ENCODE data around the gene OOSP3.

OOSP3 gene

DNA sequence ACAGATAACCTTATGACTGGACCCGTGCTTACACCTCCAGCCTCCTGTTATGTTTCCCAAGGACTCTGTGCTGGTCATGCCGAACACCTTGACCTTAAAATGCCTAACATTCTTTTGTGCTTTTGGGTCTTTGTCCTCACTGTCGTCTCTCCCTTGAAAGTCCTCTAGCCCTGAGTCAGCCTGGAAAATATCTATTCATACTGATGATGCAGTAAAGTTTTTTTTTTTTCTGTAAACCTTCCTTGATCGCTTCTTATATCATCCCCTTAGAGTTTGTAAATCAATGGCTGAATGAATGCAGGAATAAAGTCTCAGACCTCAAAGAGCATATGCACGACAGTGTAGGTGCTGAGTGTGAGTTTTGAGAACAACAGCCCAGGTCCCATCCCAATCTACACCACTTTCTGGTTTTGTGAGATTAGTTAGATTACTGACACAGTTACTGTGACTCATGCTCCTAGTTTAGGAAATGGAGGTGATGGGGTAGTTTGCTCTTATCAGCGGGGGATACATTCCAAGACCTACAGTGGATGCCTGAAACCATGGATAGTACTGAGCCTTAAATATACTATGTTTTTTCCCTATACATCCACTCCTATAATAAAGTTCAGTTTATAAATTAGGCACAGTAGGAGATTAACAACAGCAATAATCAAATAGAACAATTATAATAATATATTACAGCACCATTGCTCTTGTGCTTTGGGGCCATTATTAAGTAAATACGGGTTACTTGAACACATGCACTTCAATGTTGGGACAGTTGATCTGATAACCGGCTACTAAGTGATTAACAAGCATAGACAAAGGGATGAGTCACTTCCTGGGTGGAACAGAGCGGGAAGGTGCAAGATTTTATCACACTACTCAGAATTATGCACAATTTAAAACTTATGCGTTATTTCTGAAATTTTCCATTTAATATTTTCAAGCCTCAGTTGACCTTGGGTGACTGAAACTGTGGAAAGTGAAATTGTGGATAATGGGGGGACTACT, 20.8 kb upstream of the OOSP3 start:
- TF ChIP-seq, protein P1, sequence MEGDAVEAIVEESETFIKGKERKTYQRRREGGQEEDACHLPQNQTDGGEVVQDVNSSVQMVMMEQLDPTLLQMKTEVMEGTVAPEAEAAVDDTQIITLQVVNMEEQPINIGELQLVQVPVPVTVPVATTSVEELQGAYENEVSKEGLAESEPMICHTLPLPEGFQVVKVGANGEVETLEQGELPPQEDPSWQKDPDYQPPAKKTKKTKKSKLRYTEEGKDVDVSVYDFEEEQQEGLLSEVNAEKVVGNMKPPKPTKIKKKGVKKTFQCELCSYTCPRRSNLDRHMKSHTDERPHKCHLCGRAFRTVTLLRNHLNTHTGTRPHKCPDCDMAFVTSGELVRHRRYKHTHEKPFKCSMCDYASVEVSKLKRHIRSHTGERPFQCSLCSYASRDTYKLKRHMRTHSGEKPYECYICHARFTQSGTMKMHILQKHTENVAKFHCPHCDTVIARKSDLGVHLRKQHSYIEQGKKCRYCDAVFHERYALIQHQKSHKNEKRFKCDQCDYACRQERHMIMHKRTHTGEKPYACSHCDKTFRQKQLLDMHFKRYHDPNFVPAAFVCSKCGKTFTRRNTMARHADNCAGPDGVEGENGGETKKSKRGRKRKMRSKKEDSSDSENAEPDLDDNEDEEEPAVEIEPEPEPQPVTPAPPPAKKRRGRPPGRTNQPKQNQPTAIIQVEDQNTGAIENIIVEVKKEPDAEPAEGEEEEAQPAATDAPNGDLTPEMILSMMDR (IDR thresholded peaks at IDR 0.05; ENCODE audit: low read depth, low read length), result no peak
- no peak overlapping the region for H3K4me3 ChIP-seq (ENCODE audit: low read depth, low read length)
- H3K4me1 ChIP-seq, result no peaks in the 10 kb centered on the region
- no peaks in the 10 kb centered on the region for H3K27me3 ChIP-seq
- H3K9me3 ChIP-seq, result no peaks in the 10 kb centered on the region
- DNase-seq, result no peak
- no peaks in the 10 kb centered on the region for H3K36me3 ChIP-seq

DNA sequence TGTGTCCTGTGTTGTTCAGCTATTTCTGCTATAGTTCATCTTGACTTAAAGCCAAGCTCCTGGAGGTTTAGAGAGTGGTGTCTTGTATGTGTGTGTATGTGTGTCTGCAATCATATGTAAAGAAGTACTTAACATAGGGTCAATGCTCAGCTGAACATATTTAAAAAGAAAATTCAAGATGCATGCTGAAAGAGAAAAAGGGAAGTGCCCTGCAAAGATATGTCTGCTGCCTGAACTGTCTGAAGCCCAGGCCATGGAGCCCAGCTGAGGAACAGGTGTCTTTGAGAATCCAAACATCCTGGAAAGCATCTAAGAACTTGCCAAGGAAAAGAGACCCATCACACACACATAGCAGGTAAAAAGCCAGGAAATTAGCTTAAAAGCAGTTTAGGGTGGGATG, 18.9 kb upstream of the OOSP3 start:
- Histone ChIP-seq H3K4me1 (no peaks in the 10 kb centered on the region), H3K27me3 (no peaks in the 10 kb centered on the region), H3K36me3 (no peaks in the 10 kb centered on the region), H3K9me3 (no peaks in the 10 kb centered on the region), H3K4me3 (ENCODE audit: low read depth, low read length) (no peak overlapping the region)
- no peak for DNase-seq
- TF ChIP-seq, protein P1 (IDR thresholded peaks at IDR 0.05; ENCODE audit: low read depth, low read length), result no peak

DNA sequence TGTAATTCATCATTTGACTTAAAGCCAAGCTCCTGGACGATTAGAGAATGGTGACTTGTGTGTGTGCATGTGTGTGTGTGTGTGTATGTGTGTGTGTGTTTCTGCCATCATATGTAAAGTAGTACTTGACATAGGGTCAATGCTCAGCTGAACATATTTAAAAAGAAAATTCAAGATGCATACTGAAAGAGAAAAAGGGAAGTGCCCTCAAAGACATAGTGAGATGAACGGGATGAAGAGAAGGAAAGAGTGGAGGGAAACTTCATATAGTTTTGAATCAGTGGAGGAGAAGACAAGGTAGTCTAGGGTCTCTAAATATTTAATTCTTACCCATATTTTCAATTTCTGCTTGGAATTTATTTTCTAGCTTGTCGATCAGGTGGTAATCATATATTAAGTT, 16.3 kb upstream of the OOSP3 start:
- no peaks in the 10 kb centered on the region for H3K9me3 ChIP-seq
- TF ChIP-seq, protein P1 (IDR thresholded peaks at IDR 0.05; ENCODE audit: low read depth, low read length), result no peak
- H3K27me3 ChIP-seq, result no peaks in the 10 kb centered on the region
- H3K36me3 ChIP-seq, result no peaks in the 10 kb centered on the region
- no peak for DNase-seq
- no peaks in the 10 kb centered on the region for H3K4me1 ChIP-seq
- H3K4me3 ChIP-seq (ENCODE audit: low read depth, low read length), result no peak overlapping the region

DNA sequence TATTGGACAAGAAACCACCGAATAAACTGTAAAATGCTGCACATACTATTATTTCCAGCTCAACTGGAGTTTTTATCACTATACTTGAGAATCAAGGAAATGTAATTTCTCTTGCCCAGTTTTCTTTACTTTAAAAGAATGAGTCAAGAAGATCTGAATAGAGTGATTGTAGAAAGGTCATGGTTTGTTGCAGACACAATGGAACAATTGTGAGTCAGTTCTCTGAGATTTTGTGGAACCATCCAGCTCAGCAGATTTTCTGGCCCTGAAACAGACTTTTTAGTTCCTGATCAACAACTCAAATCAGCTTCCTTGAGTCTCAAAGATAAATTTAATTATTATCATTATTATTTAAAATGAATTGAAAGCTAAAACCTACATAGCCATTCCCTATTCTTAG, 13.6 kb upstream of the OOSP3 start:
- Histone ChIP-seq H3K36me3 (no peaks in the 10 kb centered on the region), H3K27me3 (no peaks in the 10 kb centered on the region), H3K9me3 (no peaks in the 10 kb centered on the region), H3K4me3 (ENCODE audit: low read depth, low read length) (no peak overlapping the region), H3K4me1 (no peaks in the 10 kb centered on the region)
- TF ChIP-seq, protein P1 (IDR thresholded peaks at IDR 0.05; ENCODE audit: low read depth, low read length), result no peak
- DNase-seq, result no peak

DNA sequence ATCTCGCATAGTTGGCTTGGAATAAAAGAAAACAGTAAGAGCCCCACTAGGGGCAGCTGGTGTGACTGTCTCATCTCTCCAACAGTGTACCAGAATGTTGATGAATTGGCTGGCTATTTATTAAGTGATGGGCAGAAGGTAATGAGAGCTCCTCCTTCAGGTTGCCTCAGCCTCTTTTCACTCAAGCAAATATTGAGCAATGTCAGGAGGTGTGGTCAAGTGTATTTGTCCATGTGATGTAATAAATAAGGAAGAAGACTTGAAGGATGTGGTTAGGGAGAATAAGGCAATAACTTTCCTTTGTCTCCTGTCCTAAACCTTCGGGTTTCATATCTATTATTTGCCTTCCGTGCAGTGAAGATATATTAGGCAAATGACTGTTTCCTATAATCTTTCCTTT, 12.2 kb upstream of the OOSP3 start, which contains the start of gene TCN1:
Gene TCN1 (minus strand): TSS at position 91 of the 400 bp plus-strand sequence. CDS start 17 bp downstream, at position 74.
- Histone ChIP-seq H3K36me3 (no peaks in the 10 kb centered on the region), H3K4me3 (ENCODE audit: low read depth, low read length) (no peak within 1 kb of the TSS), H3K27me3 (no peaks in the 10 kb centered on the region), H3K4me1 (no peaks in the 10 kb centered on the region), H3K9me3 (no peaks in the 10 kb centered on the region)
- DNase-seq, result no peak
- TF ChIP-seq, protein P1 (IDR thresholded peaks at IDR 0.05; ENCODE audit: low read depth, low read length), result no peak

DNA sequence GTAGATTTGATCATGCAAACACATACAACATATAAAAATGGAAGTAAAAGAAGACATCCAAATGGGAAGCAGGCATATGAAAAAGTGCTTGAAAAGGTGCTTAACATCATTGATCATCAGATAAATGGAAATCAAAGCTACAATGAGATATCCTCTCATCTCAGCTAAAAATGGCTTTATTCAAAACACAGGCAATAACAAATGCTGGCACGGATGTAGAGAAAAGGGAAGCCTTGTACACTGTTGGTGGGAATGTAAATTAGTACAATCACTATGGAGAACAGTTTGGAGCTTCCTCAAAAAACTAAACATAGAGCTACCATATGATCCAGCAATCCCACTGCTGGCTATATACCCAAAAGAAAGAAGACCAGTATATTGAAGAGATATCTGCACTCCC, 11.7 kb upstream of the OOSP3 start:
- TF ChIP-seq, protein P1 (IDR thresholded peaks at IDR 0.05; ENCODE audit: low read depth, low read length), result no peak
- no peak for DNase-seq
- Histone ChIP-seq H3K4me1 (no peaks in the 10 kb centered on the region), H3K27me3 (no peaks in the 10 kb centered on the region), H3K36me3 (no peaks in the 10 kb centered on the region), H3K9me3 (no peaks in the 10 kb centered on the region), H3K4me3 (ENCODE audit: low read depth, low read length) (no peak overlapping the region)

Data from BE2C (cell line).